Amniotic stem cell (primary cell): ENCODE data around the gene C9orf50.

Experiments used
- DNase-seq: peaks from one replicate; lab custom pipeline; 2025; lab: John Stamatoyannopoulos, UW

The C9orf50 gene

GRCh38 chr9:129590466-129590865 is 30.4 kb downstream of the C9orf50 start:
- no peak for DNase-seq

- DNase-seq = no peak
Measured at GRCh38 chr9:129587487-129588262, 33.2 kb downstream of the C9orf50 start.

DNA sequence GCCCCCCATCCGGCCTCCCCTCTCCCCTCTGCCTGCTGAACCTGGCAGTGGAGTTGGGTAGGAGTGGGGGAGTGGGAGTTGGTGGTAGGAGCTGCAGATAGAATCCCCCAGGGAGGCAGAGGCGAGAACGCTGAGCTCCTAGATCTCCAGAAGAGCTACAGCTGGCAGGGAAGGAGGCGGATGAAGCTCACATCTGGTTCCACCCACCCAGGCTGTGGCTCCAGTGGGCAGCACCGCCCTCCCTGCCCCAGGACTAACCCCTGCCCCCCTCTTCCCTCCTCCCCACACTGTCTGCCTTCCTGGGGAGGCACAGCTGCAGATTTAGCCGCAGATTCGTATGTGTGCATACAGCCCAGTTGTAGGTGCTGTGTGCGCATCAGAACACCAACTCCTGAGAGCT is 34.2 kb downstream of the C9orf50 start:
- no peak for DNase-seq

- no peak for DNase-seq
Measured at GRCh38 chr9:129586245-129586644, 34.7 kb downstream of the C9orf50 start.

- no peak for DNase-seq
Measured at GRCh38 chr9:129585352-129585751, 35.5 kb downstream of the C9orf50 start.

DNA sequence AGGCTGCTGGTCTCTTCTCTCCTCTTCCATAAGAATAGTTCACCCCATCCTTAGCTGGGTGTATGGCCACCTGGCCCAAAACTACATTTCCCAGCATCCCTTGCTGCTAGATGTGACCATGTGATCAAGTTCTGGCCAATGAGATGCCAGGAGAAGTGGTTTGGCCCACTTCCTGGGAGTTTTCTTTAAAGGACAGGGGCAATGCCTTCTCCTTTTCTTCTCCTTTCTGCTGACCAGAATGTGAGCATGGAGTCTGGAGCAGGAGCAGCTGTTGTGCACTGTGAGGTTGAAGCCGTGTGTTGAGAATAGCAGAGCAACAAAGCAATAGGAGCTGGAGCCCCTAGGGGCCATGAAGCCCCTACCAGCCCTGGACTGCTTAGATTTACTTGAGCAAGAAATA is 36.8 kb downstream of the C9orf50 start:
- peak; percentile 24 for DNase-seq

DNA sequence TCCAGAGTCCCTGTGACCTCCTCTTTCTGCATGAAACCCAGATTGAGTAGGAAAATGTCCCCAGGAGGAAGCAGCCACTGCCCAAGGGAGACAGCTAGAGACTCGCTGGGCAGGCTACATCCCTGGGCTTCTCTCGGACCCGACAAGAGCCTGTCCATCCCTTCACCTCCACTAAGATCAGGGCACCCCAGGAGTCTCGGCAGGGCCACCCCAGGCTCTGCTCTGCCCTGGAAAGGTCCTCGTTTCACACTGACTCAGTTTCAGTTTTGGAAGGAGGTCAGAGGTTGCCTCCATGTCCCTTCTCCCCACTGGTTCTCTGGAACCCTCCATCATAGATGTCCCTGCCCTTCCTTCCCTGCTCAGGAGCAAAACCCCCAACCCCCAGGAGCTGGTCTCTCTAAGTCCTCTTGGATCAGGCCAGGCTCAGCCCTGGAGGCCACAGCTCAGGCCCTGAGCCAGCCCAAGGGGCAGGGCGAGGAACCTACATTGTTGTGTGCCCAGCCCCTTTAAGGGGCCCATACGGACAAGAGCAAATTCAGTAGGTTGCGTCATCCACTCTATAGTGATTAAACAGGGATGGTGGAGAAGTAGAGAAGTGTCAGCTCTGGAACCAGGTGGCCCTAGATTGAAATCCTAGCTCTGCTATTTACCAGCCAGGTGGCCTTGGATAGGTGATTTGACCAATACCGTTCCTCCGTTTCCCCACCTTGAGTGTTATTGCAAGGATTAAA is 37.4 kb downstream of the C9orf50 start:
- DNase-seq = no peak

- no peak for DNase-seq
Measured at GRCh38 chr9:129582855-129583254, 38.0 kb downstream of the C9orf50 start.

GRCh38 chr9:129581505-129582189 is 39.3 kb downstream of the C9orf50 start:
- DNase-seq = no peak

DNA sequence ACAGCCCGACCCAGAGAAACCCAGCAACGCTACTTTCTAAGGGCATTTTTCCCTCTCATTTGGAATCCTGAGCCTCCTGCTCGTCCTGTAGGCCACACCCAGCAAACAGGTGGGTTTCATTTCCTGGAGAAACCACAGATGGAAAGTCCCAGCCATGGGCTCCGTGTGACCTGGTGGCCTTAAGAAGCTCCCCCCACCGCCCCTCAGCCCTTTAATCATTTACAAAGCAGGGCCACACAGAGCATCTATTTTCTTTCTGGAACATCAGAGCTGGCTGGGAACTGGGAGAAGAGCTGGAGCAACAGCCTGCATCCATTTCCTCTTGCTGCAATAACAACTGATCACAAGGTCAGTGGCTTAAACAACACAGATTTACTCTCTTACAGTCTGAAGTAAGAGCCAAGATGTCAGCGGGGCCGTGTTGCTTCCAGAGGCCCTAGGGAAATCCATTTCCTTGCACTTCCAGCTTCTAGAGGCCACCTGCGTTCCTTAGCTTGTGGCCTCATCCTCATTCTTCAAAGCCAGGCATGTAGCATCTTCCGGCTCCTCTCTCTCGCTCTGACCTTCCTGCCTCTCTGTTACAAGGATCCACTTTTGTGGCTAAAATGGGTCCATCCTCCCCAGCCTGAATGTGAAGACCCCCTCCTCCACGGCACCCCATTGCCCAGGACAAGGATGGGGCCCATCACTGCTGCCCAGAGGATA is 40.5 kb downstream of the C9orf50 start:
- no peak for DNase-seq

DNA sequence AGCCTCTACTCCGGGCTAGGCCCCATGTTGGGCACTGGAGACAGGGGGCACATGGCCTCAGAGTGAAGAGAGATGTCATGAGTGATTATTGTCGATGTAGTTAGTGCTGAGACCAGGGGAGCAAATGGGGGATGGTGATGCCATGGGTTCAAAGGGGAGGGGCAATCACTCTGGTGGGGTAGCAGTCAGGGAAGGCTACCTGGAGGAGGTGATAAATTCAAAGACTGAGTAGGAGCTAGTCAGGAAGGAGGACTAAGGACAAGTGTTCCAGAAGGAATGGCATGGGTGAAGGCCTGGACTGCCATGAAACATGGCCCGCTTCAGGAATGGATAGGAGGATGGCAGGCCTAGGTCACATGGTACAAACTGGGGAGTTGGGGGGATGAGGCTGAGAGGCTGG is 41.6 kb downstream of the C9orf50 start:
- no peak for DNase-seq

DNA sequence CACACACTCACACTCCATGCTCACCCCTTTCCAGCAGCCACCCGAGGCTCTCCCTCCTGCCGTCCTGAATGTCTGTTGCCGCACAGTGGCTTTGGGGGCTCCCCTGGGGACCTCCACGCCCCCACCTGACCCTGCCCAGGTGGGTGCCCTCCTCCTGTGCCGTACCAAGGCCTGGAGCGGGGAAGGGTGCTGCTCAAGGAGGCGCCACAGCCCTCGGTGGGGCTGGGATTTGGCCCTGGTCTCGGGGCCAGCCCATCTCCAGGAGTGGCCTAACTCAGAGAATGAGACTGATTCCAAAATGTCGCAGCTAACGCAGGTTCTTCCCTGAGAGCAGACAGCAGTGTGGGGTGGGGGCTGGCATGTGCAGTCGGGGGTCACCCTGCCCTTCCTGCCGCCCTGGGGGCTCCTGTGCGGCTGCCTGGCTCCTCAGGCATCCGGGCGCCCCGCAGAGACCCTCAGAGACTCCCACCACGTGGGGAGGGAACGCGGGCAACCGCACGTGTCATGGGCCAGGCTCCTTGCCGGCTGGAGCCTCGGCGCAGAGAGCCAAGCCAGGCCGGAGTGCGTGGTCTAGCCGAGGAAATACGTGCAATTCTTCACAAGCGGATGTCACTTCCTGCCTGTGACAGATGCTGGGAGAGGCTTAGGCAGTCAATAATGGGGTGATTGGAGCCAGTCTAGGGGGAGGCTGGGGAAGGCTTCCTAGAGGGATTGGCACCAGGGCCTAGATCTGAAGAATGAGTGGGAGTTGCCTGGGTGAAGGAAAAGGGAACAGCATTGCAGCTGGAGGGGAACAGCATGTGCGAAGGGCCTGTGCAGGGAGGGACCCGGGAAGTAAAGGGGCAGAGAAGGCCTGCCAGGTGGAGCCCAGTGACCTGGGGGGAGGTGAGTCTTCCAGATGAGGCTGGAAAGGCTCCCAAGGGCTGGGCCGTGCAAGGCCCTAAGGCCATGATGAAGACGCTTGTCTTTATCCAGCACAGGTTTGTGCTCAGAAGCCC is 44.1 kb downstream of the C9orf50 start:
- DNase-seq = no peak

- DNase-seq = no peak
Measured at GRCh38 chr9:129575818-129576217, 45.1 kb downstream of the C9orf50 start.

DNA sequence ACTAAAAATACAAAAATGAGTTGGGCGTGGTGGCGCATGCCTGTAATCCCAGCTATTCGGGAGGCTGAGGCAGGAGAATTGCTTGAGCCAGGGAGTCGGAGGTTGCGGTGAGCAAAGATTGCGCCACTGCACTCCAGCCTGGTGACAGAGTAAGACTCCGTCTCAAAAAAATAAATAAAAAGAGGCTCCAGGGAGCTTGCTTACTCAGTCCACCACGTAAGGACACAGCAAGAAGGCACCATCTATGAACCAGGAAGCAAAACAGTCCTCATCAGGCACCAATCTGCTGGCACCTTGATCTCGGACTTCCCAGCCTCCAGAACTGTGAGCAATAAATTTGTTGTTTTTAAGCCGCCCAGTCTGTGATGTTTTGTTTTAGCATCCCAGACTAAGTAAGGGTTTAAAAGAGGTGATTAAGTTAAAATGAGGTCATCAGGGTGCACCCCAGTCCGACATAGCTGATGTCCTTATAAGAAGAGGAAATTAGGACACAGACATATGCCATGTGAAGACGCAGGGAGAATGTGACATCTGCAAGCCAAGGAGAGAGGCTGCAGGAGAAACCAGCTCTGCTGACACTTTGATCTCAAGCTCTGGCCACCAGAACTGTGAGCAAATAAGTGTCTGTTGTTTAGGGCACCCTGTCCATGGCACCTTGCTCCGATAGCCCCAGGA is 45.9 kb downstream of the C9orf50 start:
- no peak for DNase-seq

DNA sequence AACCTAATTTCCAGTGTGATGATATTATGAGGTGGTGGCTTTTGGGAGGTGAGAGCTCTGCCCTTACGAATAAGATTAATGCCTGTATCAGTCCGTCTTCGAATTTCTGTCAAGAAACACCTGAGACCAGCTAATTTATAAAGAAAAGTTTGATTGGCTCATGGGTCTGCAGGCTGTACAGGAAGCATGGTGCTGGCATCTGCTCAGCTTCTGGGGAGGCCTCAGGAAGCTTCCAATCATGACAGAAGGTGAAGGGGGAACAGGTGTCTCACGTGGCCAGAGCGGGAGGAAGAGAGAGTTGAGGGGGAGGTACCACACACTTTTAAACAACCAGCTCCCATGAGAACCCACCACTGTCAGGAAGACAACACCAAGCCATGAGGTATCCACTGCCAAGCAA is 46.9 kb downstream of the C9orf50 start:
- no peak for DNase-seq

- no peak for DNase-seq
Measured at GRCh38 chr9:129572517-129572916, 48.4 kb downstream of the C9orf50 start.

- no peak for DNase-seq
Measured at GRCh38 chr9:129572052-129572425, 48.9 kb downstream of the C9orf50 start.

DNA sequence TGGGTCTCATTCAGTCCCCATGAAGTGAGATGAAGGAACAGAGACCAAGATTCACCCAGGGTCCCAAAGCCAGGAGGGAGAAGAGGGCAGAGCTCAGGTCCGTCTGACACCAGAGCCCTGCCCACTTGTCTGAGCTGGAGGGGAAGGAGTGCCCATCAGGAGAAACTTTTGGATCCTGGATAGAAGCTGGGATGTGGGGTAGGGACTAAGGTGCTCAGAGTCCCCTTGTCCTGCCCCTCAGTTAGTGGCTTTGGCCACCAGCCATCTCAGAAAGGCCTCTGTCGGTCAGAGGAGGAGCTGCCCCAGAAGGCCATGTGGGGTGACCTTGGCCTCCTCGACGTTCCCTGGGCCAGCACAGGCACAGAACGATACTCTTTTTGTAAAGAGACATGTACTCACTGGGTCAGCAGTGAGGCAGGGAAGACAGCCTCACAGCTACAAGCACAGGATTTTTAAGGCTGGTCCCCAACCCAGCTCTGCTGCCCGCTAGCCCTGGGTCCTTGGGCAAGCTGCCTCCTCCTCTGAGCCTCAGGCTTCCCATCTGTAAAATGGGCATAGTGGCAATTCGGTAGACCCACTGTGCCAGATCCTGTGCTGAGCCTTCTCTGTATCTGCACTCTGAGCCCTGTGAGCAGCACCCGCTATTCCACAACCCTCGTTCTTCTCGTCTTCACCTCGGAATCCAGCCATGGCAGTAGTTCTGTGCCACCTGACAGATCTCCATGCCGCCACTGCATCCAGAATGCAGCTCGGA is 49.4 kb downstream of the C9orf50 start:
- no peak for DNase-seq

DNA sequence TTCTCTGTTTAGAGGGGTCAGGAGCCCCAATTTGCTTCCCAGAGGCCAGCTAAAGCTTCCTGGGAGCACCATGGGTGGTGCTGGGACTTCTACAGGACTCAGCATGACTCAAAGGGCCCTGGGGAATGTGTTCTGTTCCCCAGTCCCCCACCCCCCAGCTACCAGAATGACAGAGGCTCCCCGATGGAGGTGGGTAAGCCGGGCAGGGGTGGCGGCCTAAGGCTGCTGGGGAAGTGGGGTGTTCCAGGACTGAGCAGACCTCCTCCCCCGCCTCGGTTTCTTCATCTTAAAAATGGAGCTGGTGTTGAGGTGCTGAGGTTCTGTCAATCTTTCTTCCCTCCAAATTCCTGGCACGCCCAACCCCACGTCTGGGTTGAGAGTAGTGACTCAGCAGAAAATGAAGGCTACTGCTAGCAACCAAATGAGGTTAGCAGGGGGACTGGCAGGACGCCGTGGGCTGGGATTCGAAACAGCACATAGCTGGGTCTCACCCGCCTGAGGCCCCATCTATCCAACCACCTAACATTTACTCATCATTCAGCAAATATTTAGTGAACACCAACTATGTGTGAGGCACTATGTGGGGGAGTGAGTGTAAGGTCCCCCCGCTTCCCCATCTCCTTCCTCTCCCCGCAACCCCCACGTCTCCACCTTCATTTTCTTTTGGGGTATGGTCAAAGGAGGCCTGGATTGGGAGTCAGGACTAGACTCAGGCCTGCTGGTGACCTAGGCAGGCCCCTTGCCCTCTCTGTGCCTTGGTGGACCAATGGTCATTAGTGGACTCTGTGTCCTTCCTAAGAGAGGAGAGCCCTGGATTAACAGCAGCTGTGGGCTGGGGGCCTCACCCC is 50.2 kb downstream of the C9orf50 start:
- peak; percentile 67 for DNase-seq
